GM21786 (cell line): ENCODE data around the gene PHYHD1.

ENCODE experiments used
- ATAC-seq: cut with Tn5 transposase; IDR thresholded peaks from one replicate; pipeline ENCODE4 v1.9.1; 2021; ENCODE audit not compliant: unreplicated experiment

PHYHD1 gene

DNA sequence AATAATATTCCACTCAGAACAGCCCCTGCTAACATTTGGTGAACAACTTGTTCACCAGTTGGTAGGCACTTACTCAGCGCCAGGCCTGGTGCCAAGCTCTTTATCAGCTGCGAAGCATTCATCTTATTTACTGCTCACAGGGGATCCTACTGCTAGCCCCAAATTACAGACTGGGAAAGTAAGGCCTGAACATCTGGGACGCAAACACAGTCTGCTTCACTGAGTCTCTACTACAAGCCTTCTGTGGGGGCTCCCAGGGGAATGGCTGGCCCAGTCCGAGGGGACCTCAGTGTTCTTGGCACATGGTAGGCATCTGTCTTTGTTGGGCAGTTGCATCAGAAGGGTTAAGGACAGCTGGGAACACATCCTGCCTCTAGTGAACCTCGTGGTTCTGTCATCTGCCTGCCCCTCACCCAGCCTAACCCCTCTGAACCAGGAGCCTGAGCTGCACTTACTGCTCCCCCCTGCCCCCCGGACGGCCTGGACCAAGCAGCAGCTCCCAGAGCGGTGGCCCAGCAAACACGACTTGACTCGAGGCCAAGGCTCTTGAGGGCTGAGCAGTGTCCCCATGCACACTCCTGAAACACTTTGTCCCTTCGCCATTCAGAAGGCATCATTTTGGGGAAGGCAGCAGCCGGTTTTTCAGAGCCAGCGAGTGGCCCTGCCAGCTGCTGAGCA is at the start of gene PHYHD1:
Gene PHYHD1, plus strand, starts transcription at position 602 of the 678 bp plus-strand sequence. CDS start 1,342 bp downstream, outside the sequence.
- no peak for ATAC-seq

DNA sequence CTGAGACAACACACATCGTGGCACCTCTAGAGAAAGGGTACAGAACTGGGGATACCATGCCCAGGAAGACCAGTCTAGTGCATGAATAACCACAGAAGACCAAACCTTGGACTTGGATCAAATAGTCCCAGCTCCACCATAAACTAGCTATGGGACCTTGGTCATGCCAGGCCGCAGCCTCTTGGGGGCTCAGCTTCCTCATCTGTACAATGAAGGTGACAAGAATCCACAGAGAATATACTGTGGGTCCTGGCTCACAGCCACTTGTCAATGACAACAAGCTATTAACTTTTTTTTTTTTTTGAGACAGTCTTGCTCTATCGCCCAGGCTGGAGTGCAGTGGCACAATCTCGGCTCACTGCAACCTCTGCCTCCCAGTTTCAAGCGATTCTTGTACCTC is 42.9 kb upstream of the PHYHD1 start:
- ATAC-seq: no peak

DNA sequence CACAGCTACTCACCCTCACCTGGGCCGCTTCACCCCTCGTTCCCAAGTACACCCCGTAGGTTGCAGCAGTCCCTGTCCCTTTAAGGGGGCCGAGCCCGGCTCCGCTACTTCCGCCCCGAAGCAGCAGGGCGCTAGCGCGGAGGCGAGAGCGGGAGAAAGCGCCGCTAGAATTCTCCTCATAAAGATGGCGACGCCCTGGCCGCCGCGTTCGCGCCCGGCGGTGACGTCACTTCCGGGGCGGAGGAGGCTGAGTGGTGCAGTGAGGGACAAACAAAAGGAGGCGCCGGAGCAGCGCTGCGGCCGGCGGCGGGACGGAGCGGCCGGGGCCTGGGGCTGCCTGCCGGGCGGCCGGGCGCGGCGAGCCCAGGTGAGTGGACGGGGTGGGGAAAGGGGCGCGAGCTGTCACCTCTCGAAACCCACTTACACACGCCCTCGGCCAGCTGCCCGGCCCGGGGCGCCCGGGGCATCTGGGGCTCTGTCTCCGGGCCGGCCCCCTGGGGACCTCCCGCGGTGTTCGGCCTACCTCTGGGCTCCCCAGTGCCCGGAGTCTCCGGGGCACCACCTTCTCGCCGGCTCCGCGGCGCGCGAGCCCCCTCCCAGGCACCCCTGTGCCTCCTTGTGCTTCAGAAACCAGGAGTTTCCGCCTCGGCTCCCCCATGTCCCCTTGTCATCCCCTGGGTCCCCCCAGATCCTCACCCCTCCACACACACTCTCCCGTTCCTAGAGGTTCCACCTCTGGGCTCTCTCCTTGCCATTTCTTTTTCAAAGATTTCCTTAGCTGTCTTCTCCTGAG is 38.7 kb upstream of the PHYHD1 start, which contains the start of the genes KYAT1 and LRRC8A:
Gene KYAT1, minus strand, starts transcription at position 67 of the 793 bp plus-strand sequence. CDS start 36,545 bp downstream, outside the sequence.
Gene LRRC8A, plus strand, starts transcription at position 250 of the 793 bp plus-strand sequence. CDS start 25,032 bp downstream, outside the sequence.
- ATAC-seq: peak; percentile 78

DNA sequence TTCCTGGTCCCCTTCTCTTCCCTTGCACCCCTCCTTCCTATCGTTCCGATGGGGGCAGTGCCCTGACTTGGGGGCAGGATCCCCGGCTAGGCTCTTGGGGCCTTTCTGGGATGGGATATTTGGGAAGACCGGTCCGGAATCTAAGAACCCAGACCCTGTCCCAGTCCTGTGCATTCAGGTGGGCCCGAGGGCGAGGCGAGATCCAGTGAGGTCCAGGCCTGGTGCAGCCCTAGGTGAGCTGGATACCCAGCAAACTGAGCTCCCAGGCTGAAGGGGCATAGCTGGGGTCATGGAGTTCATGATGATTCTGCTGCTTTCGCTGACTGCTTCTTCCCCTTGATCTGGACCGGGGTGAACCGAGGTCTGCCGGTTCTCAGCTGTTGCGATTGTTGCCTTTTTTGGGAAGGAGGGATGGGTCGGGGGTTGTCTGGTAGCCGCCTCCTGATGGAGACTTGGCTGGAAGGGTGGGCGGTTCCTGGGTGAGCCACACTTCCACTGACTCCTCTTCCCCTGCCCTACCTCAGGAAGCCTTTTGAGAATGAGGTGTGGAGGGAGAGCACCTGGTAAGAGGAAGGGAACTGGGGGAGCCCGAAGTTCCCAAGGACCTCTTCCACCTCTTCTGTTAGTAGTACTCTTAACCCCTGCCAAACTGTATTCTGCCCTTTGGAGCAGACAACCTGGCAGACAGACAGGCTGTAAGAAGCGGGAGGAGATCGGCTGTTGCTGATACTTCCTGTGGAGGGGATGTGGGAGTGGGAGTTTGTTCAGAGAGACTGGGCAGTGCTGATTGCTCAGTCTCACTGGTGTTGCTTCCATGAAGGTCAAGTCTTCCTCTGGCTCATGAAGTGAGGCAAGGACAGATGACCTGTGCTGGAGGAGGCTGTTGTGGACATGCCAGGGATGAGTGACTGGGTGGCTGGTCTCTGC is 37.8 kb upstream of the PHYHD1 start:
- no peak for ATAC-seq

DNA sequence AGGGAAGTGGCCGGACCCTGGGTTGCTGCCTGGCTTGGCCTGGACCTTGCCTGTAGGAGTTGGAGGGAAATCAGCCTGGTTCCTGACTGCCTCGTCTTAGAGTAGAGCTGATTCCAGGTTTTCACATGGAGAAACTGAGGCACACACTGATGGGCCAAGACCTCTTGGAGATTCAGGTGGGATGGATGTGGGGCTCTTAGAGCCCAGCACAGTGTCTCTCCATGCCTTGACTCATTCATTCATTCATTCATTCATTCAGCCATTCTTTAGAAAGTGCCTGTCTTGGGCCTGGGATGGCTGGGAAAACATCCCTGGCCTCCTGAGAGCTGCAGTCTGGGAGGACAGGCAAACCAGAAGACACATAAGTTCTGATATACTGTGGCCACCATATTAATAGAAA is 36.6 kb upstream of the PHYHD1 start:
- ATAC-seq: no peak

DNA sequence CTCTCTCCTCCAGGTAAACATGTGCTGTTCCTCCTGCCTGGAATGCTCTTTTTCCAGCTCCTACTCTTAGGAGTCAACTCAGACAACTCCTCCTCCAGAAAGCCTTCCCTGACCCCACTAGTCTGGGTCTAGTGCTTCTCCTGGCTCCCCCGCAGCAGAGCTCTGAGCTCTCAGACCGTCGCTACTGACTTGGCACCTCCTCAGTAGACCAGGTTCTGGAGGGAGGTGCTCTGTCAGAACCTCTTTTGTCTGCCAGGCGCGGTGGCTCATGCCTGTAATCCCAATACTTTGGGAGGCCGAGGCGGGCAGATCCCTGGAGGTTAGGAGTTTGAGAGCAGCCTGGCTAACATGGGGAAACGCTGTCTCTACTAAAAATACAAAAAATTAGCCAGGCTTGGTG is 35.4 kb upstream of the PHYHD1 start:
- ATAC-seq: no peak

DNA sequence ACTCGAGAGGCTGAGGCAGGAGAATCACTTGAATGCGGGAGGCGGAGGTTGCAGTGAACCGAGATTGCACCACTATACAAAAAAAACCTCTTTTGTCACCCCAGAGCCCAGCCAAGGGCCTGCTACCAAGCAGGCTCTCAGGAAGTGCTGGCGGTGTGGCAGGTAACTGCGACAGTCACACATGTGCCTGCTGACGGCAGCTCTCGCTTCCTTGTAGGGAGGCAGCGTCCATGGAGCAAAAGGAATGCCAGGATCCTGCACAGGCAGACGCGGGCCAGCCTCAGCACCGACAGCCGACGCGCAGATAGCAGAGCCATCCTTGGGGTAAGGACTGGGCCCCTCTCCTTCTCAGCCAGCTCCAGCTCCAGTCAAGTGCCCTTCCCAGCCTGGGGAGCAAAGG is 35.0 kb upstream of the PHYHD1 start:
- no peak for ATAC-seq

DNA sequence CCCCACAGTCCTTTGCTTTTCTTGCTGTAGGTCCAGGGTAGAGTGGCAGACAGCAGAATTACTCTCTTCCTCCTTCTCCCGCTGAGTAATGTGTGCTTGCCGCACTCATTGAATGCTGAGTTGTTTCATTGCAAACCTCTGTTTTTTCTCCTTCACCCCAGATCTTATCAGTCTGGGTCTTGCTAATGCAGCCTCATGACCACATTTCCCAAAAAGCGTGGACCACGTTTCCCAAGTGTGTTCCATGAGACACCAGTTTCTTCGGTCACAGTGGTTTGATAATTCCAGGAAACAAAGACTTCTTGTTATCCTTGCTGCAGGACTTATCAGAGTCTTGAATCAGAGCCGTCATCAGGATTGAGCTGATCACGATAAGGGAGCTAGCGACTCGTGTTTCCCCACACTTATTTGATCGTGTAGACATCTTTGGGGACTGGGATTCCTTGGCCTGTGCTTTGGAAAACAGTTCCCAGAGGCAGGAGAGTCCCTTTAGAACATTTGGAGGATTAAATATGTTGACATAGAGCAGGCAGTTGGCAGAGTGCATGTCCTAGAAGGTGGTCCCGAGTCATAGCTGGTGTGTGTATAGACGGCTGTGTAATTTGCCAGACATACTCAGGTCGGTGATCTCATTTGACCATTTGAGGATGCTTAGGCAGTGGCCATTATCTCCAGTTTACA is 34.4 kb upstream of the PHYHD1 start:
- no peak for ATAC-seq

DNA sequence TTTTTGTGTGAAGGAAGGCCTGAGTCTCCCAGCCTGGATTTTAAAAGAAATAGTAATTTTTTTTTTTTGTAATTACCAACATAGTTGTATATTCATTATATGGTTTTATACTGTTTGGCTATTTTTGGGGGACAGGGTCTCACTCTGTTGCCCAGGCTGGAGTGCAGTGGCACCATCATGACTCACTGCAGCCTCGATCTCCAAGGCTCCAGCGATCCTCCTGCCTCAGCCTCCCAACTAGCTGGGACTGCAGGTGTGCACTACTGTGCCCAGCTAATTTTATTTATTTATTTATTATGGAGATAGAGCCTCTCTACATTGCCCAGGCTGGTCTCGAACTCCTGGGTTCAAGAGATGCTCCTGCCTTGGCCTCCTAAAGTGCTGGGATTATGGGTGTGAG is 33.7 kb upstream of the PHYHD1 start:
- ATAC-seq: no peak

DNA sequence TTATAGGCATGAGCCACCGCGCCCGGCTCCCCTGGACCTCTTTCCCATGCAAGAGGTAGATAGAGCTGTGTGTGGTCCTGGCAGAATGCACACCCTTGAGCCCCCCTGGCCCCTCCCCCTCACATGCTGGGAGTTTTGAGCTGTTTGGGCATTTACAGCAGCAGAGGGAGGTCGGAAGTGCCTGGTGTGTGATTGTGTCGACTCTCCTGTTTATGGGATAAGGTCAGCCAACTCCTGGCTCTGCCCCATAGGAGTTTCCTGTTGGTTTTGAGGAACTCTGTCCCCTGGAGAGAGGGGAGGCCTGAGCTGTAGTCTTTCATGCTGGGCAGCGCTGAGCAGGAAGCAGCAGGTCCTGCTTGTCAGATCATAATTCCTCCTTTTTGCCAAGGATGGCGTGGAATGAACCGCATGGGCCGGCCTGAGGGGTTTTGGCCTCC is 32.9 kb upstream of the PHYHD1 start:
- ATAC-seq: no peak

DNA sequence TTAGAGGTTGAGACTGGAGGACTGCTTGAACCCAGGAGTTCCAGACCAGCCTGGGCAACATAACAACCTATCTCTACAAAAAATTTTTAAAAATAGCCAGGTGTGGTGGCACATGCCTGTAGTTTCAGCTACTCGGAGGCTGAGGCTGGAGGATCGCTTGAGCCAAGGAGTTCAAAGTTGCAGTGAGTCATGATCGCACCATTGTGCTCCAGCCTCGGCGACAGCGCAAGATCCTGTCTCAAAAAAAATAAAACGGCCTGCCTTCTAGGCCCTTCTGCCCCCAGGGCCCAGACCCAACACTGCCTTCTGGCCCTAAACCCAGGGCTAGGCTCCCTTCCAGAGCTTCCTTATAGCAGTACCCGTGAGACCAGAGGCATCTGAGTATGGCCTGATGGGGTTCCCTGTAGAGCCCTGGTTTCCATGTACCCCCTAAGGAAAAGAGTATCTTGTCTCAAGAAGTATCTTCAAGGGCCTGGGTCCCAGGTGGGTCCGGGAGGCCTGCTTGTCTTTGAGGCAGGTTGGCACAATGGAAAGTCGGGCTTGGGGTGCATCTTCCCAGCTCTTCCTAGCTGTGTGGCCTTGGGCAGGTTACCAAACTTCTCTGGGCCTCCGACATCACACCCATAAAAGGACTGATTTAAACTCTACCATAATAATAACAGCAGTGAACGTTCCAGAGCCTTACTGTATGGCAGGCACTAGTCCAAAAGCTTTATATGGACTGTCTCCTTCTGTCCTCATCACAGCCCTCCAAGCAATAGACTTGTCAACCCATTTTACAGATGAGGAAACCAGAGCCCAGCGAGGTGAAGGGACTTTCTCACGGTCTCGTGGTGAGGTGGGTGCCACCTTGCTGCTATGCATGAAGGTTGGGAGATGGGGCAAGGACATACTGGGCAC is 29.2 kb upstream of the PHYHD1 start:
- no peak for ATAC-seq

DNA sequence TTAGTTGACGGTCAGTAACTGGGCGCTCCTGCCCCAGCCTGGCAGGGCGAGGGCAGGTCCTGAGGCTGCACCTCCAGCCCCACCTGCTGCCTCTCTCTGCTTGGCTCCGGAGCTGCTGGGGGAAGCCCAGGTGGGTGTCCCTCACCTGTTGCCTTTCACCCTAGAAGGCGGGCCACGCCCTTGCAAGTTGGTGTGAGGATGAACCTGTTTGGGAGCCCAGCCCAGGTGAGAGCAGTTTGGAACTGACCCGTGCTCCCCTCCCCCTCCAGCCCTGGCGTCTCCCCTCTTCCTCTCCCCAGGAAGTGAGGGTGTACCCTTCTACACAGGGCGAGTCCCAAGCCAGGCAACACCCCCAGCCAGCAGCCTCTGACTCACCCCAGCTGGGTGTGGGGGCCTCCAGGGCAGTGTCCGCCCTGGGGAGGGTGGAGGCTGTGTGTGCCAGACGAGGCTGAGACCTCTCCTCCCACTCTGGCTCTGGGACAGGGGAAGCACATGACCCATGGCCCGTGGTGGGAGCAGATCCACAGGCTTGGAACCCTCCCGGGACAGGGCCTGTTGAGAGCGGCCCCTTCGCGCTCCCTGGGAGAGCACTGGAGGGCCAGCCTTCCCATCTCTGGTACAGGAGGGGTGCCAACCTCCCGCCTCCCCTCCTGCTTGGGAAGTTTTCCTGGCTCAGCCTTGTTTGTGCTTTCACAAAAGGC is 28.4 kb upstream of the PHYHD1 start:
- ATAC-seq: no peak

DNA sequence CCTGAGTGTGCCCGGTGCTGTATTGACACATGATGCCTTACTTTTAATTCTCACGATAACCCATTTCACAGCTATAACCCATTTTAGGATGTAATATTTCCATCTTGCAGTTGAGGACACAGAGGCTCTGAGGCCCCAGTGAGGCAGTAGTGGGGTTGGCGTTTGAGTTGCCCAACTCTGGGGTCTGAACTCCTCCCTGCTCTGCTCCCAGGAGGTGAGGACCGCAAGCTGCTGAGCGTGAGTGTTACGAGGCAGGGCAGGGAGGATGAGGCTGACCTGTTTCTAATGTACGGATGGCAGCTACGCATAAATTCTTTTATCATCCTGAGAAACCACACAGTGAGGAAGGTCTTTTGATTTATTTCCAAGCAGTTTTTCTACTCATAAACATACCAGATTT is 27.4 kb upstream of the PHYHD1 start:
- ATAC-seq: no peak

DNA sequence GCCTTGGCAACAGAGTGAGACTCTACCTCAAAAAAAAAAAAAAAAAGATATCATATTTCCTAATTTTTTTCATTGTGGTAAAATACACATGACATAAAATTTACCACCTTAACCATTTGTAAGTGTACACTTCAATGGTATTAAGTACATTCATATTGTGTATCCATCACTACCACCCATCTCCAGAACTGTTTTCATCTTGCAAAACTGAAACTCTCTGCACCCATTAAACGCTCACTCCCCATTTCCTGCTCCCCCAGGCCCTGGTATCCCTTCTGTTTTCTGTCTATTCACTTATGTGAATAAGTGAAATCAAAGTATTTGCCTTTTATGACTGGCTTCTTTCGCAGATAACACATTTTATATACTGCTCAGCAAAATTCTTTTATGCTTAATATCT is 26.0 kb upstream of the PHYHD1 start:
- no peak for ATAC-seq

DNA sequence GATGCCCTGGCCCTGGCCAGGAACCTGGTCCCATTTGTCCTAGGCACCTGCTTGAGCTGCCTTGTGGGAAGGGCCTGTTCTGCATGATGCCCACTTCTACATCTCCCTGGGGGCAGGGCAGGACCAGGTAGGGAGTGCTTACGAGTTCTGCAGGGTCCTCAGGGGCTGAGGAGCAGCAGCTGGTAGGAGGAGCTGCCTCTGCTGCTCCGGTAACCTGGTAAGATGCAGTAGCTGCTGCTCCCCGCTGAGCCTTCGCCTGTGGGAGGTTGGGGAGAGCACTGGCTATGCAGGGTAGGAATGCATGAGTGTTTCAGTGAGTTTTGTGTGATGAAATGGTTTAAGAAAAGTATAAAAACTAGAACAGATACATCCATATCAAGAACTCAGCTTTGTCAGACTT is 25.2 kb upstream of the PHYHD1 start:
- ATAC-seq: no peak

DNA sequence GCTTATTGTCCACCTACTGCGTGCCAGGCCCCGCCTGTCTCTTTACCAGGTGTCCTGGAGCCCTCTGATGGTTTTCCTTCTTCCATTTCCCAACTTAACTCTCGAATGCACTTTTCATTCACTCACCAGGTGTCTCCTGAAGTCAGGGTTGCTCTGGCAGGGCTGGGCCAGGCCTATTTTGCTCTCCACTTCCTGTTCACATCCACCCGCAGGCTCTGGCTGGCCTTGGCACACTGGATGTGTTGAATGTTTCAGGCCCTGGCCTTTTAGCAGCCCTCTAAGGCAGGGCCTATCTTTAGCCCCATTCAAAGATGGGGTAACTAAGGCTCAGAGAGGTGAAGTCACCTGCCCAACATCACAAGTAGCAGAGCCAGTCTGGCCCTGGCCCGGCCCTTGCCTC is 22.4 kb upstream of the PHYHD1 start:
- no peak for ATAC-seq

DNA sequence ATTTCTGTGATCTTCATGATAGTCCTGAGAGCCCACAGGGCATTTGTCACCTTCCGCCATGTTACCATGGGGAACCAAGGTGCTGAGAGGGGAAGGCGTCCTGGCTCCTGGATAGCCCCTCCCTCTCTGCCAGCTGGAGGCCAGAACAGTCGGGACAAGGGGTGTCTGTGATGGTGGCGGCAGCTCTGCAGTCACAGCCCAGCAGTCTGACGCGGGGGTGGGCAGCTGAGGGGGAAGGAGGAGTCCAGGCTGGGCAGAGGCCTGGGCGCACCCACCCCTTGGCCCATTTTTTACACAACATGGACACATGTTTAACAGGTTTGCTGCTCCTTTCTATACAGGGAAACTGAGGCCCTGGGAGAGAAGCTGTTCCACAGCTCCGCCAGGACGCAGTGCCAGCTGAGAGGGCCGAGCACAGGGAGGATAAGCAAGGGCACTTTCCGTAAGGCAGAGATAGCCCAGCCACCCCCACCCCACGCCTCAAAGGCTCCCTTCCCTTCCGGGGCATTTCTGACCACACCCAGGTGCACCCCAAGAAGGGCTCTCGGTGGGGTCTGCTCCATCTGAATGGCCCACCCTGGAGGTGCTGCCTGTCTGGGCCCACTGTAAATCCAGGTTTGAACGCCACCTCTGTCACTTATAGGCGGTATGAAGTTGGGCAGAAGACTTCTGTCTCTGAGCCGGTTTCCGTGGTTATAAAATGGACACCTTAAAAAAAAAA is 21.8 kb upstream of the PHYHD1 start:
- ATAC-seq: no peak

DNA sequence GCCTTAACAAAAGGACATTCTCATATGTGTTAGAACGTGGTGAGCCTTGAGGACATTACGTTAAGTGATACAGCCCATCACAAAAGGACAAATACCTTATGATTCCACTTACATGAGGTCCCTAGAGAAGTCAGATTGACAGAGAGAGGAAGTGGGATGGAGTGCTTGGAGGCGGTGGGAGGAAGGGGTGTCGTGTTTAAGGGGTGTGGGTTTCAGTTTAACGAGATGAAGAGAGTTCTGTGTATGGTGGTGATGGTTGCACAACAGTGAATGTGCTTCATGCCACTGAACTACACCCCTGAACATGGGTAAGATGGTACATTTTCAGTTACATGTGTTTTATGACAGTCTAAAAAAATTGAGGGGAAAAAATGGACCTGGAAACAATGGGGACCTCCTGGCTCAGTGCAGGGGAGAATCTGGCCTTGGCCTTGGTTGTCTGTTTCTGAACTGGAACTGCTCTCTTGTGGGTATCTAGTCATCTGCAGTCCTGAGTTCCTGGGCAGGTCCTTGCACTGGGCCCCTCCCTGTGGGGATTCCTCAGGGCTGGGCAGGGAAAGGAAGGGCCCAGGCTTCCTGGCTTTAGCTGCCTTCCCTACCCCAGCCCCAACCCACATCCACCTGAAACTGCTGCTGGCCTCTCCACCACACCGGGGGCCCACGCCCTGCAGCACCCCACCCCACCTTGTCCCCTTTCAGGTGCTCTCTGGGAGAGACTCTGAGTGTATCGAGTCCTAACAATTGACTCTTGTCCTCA is 21.0 kb upstream of the PHYHD1 start:
- ATAC-seq: no peak
